ENCODE measurements around the gene WDR6.
A peak's percentile ranks its signal among the peaks of the same experiment; 100 is the strongest.

Gene WDR6

DNA sequence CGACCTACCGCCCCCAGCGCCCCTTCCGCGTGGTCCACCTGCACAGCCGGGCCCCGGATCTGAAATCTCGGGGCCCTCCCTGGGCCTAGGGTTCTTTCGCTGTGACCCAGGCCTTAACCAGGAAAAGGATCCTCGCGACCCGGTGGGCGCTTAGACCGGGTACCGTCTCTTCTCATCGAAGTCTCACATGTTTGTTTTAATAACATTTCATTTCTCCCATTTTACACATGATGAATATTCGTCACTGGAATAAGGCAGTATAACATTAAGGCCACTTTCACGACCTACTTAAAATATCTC is 11.5 kb downstream of the WDR6 start:
- TF ChIP-seq OSR1 (CRISPR knock-in tag; IDR thresholded peaks at IDR 0.05), result no peak
- no peak for TF ChIP-seq ZNF565 (CRISPR knock-in tag; conservative IDR thresholded peaks at IDR 0.05; ENCODE audit: low read depth)
- TF ChIP-seq ISL1 (CRISPR knock-in tag; IDR thresholded peaks at IDR 0.05), result no peak

DNA sequence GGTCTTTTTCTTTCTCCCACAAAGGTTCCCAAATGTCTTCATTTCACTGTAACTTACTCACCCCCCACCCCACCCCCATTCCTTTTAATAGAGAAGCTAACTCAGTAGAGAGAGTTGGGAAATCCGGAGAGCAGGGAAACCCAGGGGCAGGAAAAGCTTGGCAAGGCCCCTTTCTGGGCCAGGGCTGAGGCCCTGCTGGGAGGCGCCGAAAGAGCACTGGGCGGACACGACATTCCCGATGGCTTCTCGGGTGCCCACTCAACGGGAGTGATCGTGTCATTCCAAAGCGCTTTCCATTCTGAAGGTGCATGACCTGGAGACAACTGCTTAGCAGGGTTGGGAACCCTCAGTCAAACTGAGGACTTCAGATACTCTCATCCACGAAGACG is 12.7 kb downstream of the WDR6 start:
- ATAC-seq, result no peak
- TF ChIP-seq ISL1 (CRISPR knock-in tag; IDR thresholded peaks at IDR 0.05), result no peak
- TF ChIP-seq ZC3H10 (CRISPR knock-in tag; IDR thresholded peaks at IDR 0.05), result no peak
- TF ChIP-seq ZNF565 (CRISPR knock-in tag; conservative IDR thresholded peaks at IDR 0.05; ENCODE audit: low read depth), result no peak
- no peak for TF ChIP-seq OSR1 (CRISPR knock-in tag; IDR thresholded peaks at IDR 0.05)
- TF ChIP-seq, protein P1, sequence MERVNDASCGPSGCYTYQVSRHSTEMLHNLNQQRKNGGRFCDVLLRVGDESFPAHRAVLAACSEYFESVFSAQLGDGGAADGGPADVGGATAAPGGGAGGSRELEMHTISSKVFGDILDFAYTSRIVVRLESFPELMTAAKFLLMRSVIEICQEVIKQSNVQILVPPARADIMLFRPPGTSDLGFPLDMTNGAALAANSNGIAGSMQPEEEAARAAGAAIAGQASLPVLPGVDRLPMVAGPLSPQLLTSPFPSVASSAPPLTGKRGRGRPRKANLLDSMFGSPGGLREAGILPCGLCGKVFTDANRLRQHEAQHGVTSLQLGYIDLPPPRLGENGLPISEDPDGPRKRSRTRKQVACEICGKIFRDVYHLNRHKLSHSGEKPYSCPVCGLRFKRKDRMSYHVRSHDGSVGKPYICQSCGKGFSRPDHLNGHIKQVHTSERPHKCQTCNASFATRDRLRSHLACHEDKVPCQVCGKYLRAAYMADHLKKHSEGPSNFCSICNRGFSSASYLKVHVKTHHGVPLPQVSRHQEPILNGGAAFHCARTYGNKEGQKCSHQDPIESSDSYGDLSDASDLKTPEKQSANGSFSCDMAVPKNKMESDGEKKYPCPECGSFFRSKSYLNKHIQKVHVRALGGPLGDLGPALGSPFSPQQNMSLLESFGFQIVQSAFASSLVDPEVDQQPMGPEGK (CRISPR knock-in tag; IDR thresholded peaks at IDR 0.05; ENCODE audit: borderline replicate concordance), result no peak
- no peak for TF ChIP-seq TCF4 (CRISPR knock-in tag; IDR thresholded peaks at IDR 0.05; ENCODE audit: borderline replicate concordance)
- TF ChIP-seq ZNF70 (CRISPR knock-in tag; IDR thresholded peaks at IDR 0.05), result no peak
- TF ChIP-seq TOX (CRISPR knock-in tag; IDR thresholded peaks at IDR 0.05; ENCODE audit: borderline replicate concordance), result no peak
- no peak for TF ChIP-seq ZFP3 (CRISPR knock-in tag; IDR thresholded peaks at IDR 0.05)

More for the DNA sequence above, 11.5 kb downstream of the WDR6 start:
- ATAC-seq, result no peak

DNA sequence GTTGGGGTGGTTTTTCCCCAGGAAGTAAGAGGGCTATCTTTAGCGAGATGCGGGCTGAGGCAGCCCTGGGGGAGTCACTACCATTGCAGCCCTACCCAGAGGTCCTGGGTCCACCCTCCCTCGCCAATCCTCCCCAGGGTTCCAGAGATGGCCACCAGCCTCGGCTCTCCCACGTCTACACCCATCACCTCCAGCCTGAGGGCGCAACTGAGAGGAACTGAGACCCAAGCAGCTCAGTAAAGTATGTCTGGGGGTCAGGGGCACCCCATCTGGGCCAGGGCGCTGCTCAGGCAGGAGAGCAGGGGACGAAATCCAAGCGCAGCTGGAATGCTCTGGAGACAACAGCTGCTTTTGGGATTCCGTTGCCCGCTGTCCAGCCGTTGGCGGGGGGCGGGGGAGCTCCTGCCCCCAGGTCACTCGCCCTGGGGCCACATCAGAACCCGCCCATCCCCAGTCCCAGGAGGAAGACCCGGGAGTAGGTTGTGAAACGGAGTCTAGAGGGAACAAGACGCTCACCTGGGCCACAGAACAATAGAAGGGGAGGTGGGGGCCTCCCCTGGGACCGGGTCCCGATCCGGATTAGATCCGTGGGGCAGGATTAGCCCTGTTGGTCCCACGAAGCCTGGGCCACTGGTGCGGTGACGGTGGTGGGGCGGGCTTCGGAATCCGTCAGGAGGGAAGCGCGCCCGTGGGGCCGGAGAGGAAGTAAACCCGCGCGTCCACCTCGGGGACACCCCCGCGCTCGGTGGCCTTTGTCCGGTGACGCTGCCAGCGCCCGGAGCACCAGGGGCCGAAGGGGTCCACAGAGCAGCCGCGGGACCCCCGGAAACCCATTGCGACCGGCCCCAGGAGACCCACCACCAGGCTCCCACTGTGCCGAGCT is 13.4 kb downstream of the WDR6 start:
- no peak for TF ChIP-seq ZNF8 (CRISPR knock-in tag; IDR thresholded peaks at IDR 0.05)
- no peak for TF ChIP-seq PPARA (CRISPR knock-in tag; IDR thresholded peaks at IDR 0.05; ENCODE audit: borderline replicate concordance)
- TF ChIP-seq ZNF565 (CRISPR knock-in tag; conservative IDR thresholded peaks at IDR 0.05; ENCODE audit: low read depth), result no peak
- TF ChIP-seq, protein P2, sequence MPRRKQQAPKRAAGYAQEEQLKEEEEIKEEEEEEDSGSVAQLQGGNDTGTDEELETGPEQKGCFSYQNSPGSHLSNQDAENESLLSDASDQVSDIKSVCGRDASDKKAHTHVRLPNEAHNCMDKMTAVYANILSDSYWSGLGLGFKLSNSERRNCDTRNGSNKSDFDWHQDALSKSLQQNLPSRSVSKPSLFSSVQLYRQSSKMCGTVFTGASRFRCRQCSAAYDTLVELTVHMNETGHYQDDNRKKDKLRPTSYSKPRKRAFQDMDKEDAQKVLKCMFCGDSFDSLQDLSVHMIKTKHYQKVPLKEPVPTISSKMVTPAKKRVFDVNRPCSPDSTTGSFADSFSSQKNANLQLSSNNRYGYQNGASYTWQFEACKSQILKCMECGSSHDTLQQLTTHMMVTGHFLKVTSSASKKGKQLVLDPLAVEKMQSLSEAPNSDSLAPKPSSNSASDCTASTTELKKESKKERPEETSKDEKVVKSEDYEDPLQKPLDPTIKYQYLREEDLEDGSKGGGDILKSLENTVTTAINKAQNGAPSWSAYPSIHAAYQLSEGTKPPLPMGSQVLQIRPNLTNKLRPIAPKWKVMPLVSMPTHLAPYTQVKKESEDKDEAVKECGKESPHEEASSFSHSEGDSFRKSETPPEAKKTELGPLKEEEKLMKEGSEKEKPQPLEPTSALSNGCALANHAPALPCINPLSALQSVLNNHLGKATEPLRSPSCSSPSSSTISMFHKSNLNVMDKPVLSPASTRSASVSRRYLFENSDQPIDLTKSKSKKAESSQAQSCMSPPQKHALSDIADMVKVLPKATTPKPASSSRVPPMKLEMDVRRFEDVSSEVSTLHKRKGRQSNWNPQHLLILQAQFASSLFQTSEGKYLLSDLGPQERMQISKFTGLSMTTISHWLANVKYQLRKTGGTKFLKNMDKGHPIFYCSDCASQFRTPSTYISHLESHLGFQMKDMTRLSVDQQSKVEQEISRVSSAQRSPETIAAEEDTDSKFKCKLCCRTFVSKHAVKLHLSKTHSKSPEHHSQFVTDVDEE (CRISPR knock-in tag; IDR thresholded peaks at IDR 0.05), result no peak
- TF ChIP-seq, protein P3, sequence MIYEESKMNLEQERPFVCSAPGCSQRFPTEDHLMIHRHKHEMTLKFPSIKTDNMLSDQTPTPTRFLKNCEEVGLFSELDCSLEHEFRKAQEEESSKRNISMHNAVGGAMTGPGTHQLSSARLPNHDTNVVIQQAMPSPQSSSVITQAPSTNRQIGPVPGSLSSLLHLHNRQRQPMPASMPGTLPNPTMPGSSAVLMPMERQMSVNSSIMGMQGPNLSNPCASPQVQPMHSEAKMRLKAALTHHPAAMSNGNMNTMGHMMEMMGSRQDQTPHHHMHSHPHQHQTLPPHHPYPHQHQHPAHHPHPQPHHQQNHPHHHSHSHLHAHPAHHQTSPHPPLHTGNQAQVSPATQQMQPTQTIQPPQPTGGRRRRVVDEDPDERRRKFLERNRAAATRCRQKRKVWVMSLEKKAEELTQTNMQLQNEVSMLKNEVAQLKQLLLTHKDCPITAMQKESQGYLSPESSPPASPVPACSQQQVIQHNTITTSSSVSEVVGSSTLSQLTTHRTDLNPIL (CRISPR knock-in tag; IDR thresholded peaks at IDR 0.05; ENCODE audit: low read depth), result no peak
- no peak for TF ChIP-seq ESRRG (CRISPR knock-in tag; IDR thresholded peaks at IDR 0.05)
- no peak for TF ChIP-seq CSDC2 (CRISPR knock-in tag; IDR thresholded peaks at IDR 0.05)
- no peak for TF ChIP-seq TCF4 (CRISPR knock-in tag; IDR thresholded peaks at IDR 0.05; ENCODE audit: borderline replicate concordance)
- TF ChIP-seq, protein P4, sequence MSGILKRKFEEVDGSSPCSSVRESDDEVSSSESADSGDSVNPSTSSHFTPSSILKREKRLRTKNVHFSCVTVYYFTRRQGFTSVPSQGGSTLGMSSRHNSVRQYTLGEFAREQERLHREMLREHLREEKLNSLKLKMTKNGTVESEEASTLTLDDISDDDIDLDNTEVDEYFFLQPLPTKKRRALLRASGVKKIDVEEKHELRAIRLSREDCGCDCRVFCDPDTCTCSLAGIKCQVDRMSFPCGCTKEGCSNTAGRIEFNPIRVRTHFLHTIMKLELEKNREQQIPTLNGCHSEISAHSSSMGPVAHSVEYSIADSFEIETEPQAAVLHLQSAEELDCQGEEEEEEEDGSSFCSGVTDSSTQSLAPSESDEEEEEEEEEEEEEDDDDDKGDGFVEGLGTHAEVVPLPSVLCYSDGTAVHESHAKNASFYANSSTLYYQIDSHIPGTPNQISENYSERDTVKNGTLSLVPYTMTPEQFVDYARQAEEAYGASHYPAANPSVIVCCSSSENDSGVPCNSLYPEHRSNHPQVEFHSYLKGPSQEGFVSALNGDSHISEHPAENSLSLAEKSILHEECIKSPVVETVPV (CRISPR knock-in tag; IDR thresholded peaks at IDR 0.05), result no peak
- no peak for TF ChIP-seq ZC3H10 (CRISPR knock-in tag; IDR thresholded peaks at IDR 0.05)
- TF ChIP-seq ZFP30 (CRISPR knock-in tag; IDR thresholded peaks at IDR 0.05), result no peak
- no peak for TF ChIP-seq TOX (CRISPR knock-in tag; IDR thresholded peaks at IDR 0.05; ENCODE audit: borderline replicate concordance)
- TF ChIP-seq ZFP3 (CRISPR knock-in tag; IDR thresholded peaks at IDR 0.05), result no peak
- ATAC-seq, result no peak

DNA sequence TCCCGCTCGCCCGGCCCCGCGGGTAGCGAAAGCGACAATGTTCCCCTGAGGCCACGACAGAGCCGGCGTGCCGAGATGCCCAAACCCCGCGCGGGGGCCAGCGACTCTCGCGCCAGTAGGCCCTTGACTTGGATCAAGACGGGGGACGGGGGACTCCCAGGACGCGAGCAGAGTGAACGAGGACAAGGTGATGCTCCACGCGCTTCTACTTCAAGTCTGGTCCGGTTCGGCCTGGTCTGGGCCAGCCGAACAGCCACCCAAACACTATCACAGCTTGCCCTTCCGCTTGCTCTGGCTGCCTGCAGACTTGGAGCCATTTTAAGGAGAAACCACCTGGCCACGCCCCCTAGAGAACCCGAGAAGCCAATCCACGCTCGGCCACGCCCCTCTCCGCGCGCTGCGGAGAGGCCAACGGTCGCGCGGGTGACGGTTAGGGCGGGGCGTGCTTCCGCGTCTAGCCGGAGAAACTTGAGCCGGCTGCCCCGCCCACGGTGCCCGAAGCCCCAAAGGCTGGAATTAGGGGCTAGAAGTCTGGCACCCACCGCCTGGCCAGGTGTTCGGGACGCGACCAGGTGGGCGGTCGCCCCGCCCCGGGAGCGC is 14.1 kb downstream of the WDR6 start:
- peak; percentile 63 for ATAC-seq
- TF ChIP-seq, protein P1 (CRISPR knock-in tag; IDR thresholded peaks at IDR 0.05; ENCODE audit: borderline replicate concordance), result 0 out of 2 replicates have a peak, but pooled peaks have one; percentile 22
- peak; percentile 59; the same call in 1 of the 2 replicates for TF ChIP-seq TOX (CRISPR knock-in tag; IDR thresholded peaks at IDR 0.05; ENCODE audit: borderline replicate concordance)
- no peak for TF ChIP-seq CSDC2 (CRISPR knock-in tag; IDR thresholded peaks at IDR 0.05)

All from SK-N-SH treated with all-trans-retinoic acid at 6 μM for 48 hours (cell line).